H1 (cell line): ENCODE measurements around the gene SLC8A3. TPM values are rescaled to one million over a fixed set of nuclear protein-coding genes. Genes with fewer than 3 reads are reported as not detected.

Experiments used
- CTCF ChIA-PET: fragments of 300-600 bp; sonication (Branson Sonifier 250); formaldehyde crosslinking; loops from one replicate; lab custom pipeline; 2021; ENCODE audit not compliant: partially characterized antibody; lab: Charles Lee
- POLR2A ChIA-PET: fragments of 300-600 bp; sonication (Branson Sonifier 250); formaldehyde crosslinking; loops from one replicate; lab custom pipeline; 2021; ENCODE audit warnings: inconsistent platforms; ENCODE audit not compliant: partially characterized antibody; lab: Charles Lee
- DNase-seq, 2 experiments: peaks; one replicate each; pipeline versions ENCODE4 v3.0.0 to v3.0.0-alpha.2; 2010 to 2022; ENCODE audit warnings: low spot score in 2 of 2, low read depth in 1 of 2, mixed read lengths in 1 of 2
- FAIRE-seq: peaks from 2 replicates; lab custom pipeline; 2011; peaks lifted over from hg19 to GRCh38; lab: Jason Lieb, UNC
- H2AFZ ChIP-seq: 2 replicates; pipeline ENCODE4 v1.8.1; 2012; ENCODE audit warnings: low read length, inconsistent platforms
- H2AK5ac ChIP-seq: 2 replicates; pipeline ENCODE4 v1.6.1; 2013; ENCODE audit warnings: low read depth, low read length
- H2BK120ac ChIP-seq: replicated peaks from 2 replicates; pipeline ENCODE3; 2013; ENCODE audit warnings: low read depth, low read length, inconsistent platforms
- H2BK12ac ChIP-seq: 2 replicates; pipeline ENCODE4 v1.6.1; 2013; ENCODE audit warnings: low read depth, low read length
- H2BK15ac ChIP-seq: 2 replicates; pipeline ENCODE4 v1.6.1; 2013; ENCODE audit warnings: low read length
- H2BK20ac ChIP-seq: 2 replicates; pipeline ENCODE4 v1.6.1; 2013; ENCODE audit warnings: low read length
- H2BK5ac ChIP-seq: 2 replicates; pipeline ENCODE4 v1.6.1; 2013; ENCODE audit warnings: low read depth, low read length
- H3K14ac ChIP-seq: 2 replicates; pipeline ENCODE4 v1.6.1; 2013; ENCODE audit warnings: inconsistent platforms; ENCODE audit not compliant: insufficient read length
- H3K18ac ChIP-seq: 2 replicates; pipeline ENCODE4 v1.6.1; 2013; ENCODE audit warnings: low read length; ENCODE audit errors: extremely low read depth
- H3K23ac ChIP-seq: 2 replicates; pipeline ENCODE4 v1.6.1; 2013; ENCODE audit warnings: inconsistent platforms; ENCODE audit not compliant: insufficient read length
- H3K23me2 ChIP-seq: 2 replicates; pipeline ENCODE4 v1.6.1; 2013; ENCODE audit warnings: low read depth, low read length
- H3K27ac ChIP-seq: 2 replicates; pipeline ENCODE4 v1.6.1; 2011; ENCODE audit warnings: low read depth, low read length, inconsistent platforms
- H3K27me3 ChIP-seq, 4 experiments: replicated peaks in 1 of 4; 1 replicate in 1 of 4; 2 replicates in 3 of 4; pipeline versions ENCODE4 v1.6.1 to v1.8.1; 2011 to 2013; ENCODE audit warnings: low read length in 3 of 4, mild to moderate bottlenecking in 3 of 4, inconsistent platforms in 2 of 4, mixed read lengths in 2 of 4, moderate library complexity in 1 of 4; ENCODE audit not compliant: control insufficient read depth in 3 of 4, insufficient read depth in 3 of 4; ENCODE audit errors: extremely low read depth in 1 of 4
- H3K36me3 ChIP-seq, 4 experiments: 2 replicates each; pipeline versions ENCODE4 v1.6.1 to v1.8.1; 2011 to 2013; ENCODE audit warnings: mild to moderate bottlenecking in 4 of 4, low read length in 3 of 4, moderate library complexity in 2 of 4, control low read depth in 1 of 4, inconsistent platforms in 1 of 4; ENCODE audit not compliant: insufficient read depth in 4 of 4, control insufficient read depth in 2 of 4
- H3K4ac ChIP-seq: replicated peaks from 2 replicates; pipeline ENCODE3; 2013; ENCODE audit warnings: low read length, low read depth, mixed read lengths, inconsistent platforms; ENCODE audit not compliant: insufficient read length
- H3K4me1 ChIP-seq, 4 experiments: replicated peaks in 1 of 4; 1 replicate in 1 of 4; 2 replicates in 3 of 4; pipeline versions ENCODE4 v1.6.1 to v1.8.1; 2011 to 2013; ENCODE audit warnings: low read length in 3 of 4, inconsistent platforms in 2 of 4, mixed read lengths in 1 of 4; ENCODE audit not compliant: insufficient read depth in 4 of 4, control insufficient read depth in 3 of 4
- H3K4me2 ChIP-seq, 2 experiments: 2 replicates each; pipeline versions ENCODE4 v1.6.1 to v1.8.1; 2011 to 2013; ENCODE audit warnings: low read depth in 2 of 2, low read length in 2 of 2, control low read depth in 1 of 2, inconsistent platforms in 1 of 2, mild to moderate bottlenecking in 1 of 2; ENCODE audit not compliant: insufficient read depth in 1 of 2
- H3K4me3 ChIP-seq, 4 experiments: fragments of 200-600, 300-600 bp in 1 of 4; sonication (generic), shearing (Covaris generic), sonication (Bioruptor Twin) in 1 of 4; 2 replicates each; pipeline versions ENCODE4 v1.5.1 to v1.8.1; 2011 to 2016; ENCODE audit warnings: low read length in 4 of 4, low read depth in 3 of 4, control low read depth in 2 of 4, inconsistent platforms in 2 of 4, mild to moderate bottlenecking in 2 of 4, mixed read lengths in 1 of 4, moderate library complexity in 1 of 4; ENCODE audit not compliant: insufficient read depth in 2 of 4; ENCODE audit errors: extremely low read depth in 1 of 4
- H3K56ac ChIP-seq: replicated peaks from 2 replicates; pipeline ENCODE3; 2013; ENCODE audit warnings: low read depth, mild to moderate bottlenecking, mixed read lengths, low read length, inconsistent platforms; ENCODE audit not compliant: insufficient read length
- H3K79me1 ChIP-seq: 2 replicates; pipeline ENCODE4 v1.6.1; 2013; ENCODE audit warnings: low read depth, low read length, control low read depth
- H3K79me2 ChIP-seq, 2 experiments: 2 replicates each; pipeline versions ENCODE4 v1.6.1 to v1.8.1; 2012 to 2013; ENCODE audit warnings: low read length in 2 of 2, mild to moderate bottlenecking in 2 of 2, inconsistent platforms in 1 of 2; ENCODE audit not compliant: insufficient read depth in 2 of 2, control insufficient read depth in 1 of 2
- H3K9ac ChIP-seq, 4 experiments: replicated peaks in 1 of 4; 1 replicate in 1 of 4; 2 replicates in 3 of 4; pipeline versions ENCODE4 v1.6.1 to v1.8.1; 2011 to 2013; ENCODE audit warnings: low read depth in 3 of 4, low read length in 3 of 4, control low read depth in 2 of 4, mild to moderate bottlenecking in 2 of 4, moderate library complexity in 2 of 4, inconsistent platforms in 1 of 4; ENCODE audit errors: extremely low read depth in 1 of 4
- H3K9me3 ChIP-seq, 2 experiments: 2 replicates each; pipeline versions ENCODE4 v1.6.1 to v1.8.1; 2012 to 2013; ENCODE audit warnings: mild to moderate bottlenecking in 2 of 2, moderate library complexity in 2 of 2, control low read depth in 1 of 2, inconsistent platforms in 1 of 2, low read depth in 1 of 2, low read length in 1 of 2, mixed read lengths in 1 of 2; ENCODE audit not compliant: insufficient read depth in 2 of 2
- H4K20me1 ChIP-seq, 2 experiments: replicated peaks in 1 of 2; 2 replicates each; pipeline versions ENCODE3 to v1.8.1; 2011 to 2013; ENCODE audit warnings: inconsistent platforms in 2 of 2, low read length in 2 of 2, mild to moderate bottlenecking in 1 of 2; ENCODE audit not compliant: insufficient read depth in 2 of 2, control insufficient read depth in 1 of 2
- H4K5ac ChIP-seq: 2 replicates; pipeline ENCODE4 v1.6.1; 2013; ENCODE audit warnings: low read length, low read depth, mixed read lengths, inconsistent platforms; ENCODE audit not compliant: insufficient read length
- H4K8ac ChIP-seq: 2 replicates; pipeline ENCODE4 v1.8.0; 2013; ENCODE audit warnings: mild to moderate bottlenecking, moderate library complexity, low read length, inconsistent platforms; ENCODE audit not compliant: insufficient read depth; ENCODE audit errors: extremely low read depth
- H4K91ac ChIP-seq: replicated peaks from 2 replicates; pipeline ENCODE3; 2013; ENCODE audit warnings: low read length, mixed read lengths, inconsistent platforms; ENCODE audit not compliant: insufficient read length
- CBX5 ChIP-seq: fragments of 300-800, 300-1000 bp; sonication (generic); IDR thresholded peaks from 2 replicates; pipeline ENCODE4 v1.7.1; 2016; ENCODE audit warnings: antibody characterized with exemption, low read length, low read depth
- HDAC6 ChIP-seq: IDR thresholded peaks from one replicate; pipeline ENCODE4 v1.7.1; 2012; ENCODE audit warnings: low read depth, mild to moderate bottlenecking, inconsistent platforms, low read length, moderate library complexity
- SAP30 ChIP-seq: fragments of 300-600 bp; sonication (generic); IDR thresholded peaks from 2 replicates; pipeline ENCODE4 v1.7.1; 2012; ENCODE audit warnings: low read length, moderate library complexity, mild to moderate bottlenecking, inconsistent platforms; ENCODE audit not compliant: insufficient read depth, insufficient replicate concordance
- SP4 ChIP-seq: IDR thresholded peaks from 2 replicates; pipeline ENCODE4 v1.6.1; 2012; ENCODE audit warnings: low read length, inconsistent platforms
- TAF7 ChIP-seq: optimal IDR thresholded peaks from 2 replicates; pipeline ENCODE3; 2011; ENCODE audit warnings: low read depth, mild to moderate bottlenecking, inconsistent platforms, low read length, moderate library complexity, borderline replicate concordance
- TBP ChIP-seq: IDR thresholded peaks from 2 replicates; pipeline ENCODE4 v1.6.1; 2011; ENCODE audit warnings: low read depth, low read length, improper control_type of control experiment
- YY1 ChIP-seq: IDR thresholded peaks from 2 replicates; pipeline ENCODE4 v1.6.1; 2011; ENCODE audit warnings: low read depth, mild to moderate bottlenecking, low read length
- ZNF274 ChIP-seq: IDR thresholded peaks from 2 replicates; pipeline ENCODE4 v1.7.0; 2012; ENCODE audit warnings: low read length, borderline replicate concordance; ENCODE audit errors: extremely low read depth
- WGBS, 2 experiments: shearing (Covaris generic) in 1 of 2; methylation state at CpG; one replicate each; pipeline versions ENCODE4 v1.1.6 to v1.1.7; 2013 to 2015; ENCODE audit warnings: low lambda C conversion rate in 2 of 2, mixed read lengths in 2 of 2, inconsistent platforms in 1 of 2, low coverage in 1 of 2, missing lambda C conversion rate in 1 of 2; ENCODE audit not compliant: insufficient replicate concordance in 2 of 2, insufficient coverage in 1 of 2, insufficient read length in 1 of 2; ENCODE audit errors: extremely low coverage in 1 of 2, missing lambda C conversion rate in 1 of 2; 5-methylcytosine and 5-hydroxymethylcytosine counted together
- polyA plus RNA-seq, 7 experiments: library from polyadenylated mRNA; depleted of rRNA in 3 of 7; stranded (reverse) in 5 of 7; unstranded in 2 of 7; fragments of >200 nt in 5 of 7; fragments of 200-250 nt in 2 of 7; gene quantifications; 1 replicate in 5 of 7; 2 replicates in 1 of 7; 4 replicates in 1 of 7; pipeline versions ENCODE4 v1.2.1 to v1.2.3, GENCODE V29; 2011 to 2013; ENCODE audit warnings: missing spikeins in 2 of 7, mixed read lengths in 2 of 7
- total RNA-seq: library from RNA; stranded (reverse); fragmentation: NEBNext Ultra II Directional; extraction: Animal tissue kit (Norgen Biotek cat#: 25700); gene quantifications from 2 replicates; pipeline ENCODE4 v1.2.1, GENCODE V29; 2021

Gene SLC8A3
- total and polyA plus RNA-seq, 2 of the 8 experiments (the other 6 are each of a cell fraction or from before 2014, with no cell fraction given), result 0.38 to 1.1 TPM

GRCh38 chr14:70173569-70173968 lies 15.2 kb downstream of the SLC8A3 start:
- Histone ChIP-seq H4K8ac (no peak overlapping the region), H3K79me2 (no peaks in the 10 kb centered on the region), H3K36me3 (no peaks in the 10 kb centered on the region), H3K4ac (no peak overlapping the region), H3K23ac (no peak overlapping the region), H3K27ac (no peak overlapping the region), H3K23me2 (no peaks in the 10 kb centered on the region)
- TF ChIP-seq TAF7 (no peak), SAP30 (no peak), TBP (no peak), YY1 (no peak), HDAC6 (no peak), SP4 (no peak), CBX5 (no peak), ZNF274 (no peak)
- TF ChIP-seq, all 59 proteins: peak for 0
- H2BK5ac ChIP-seq, result no peak overlapping the region
- no peaks in the 10 kb centered on the region for H4K20me1 ChIP-seq
- POLR2A ChIA-PET, result interaction anchor here (0.7 kb wide), 1 partner anchor 16 kb away, joined by 3 read pairs; no protein-coding TSS in a partner anchor
- no peak overlapping the region for H3K14ac ChIP-seq
- CTCF ChIA-PET, result interaction anchor here (1.1 kb wide), 2 partner anchors 8 to 105 kb away, joined by 3 to 4 read pairs; no protein-coding TSS in a partner anchor
- 86% methylated on average over 6 of the region's 6 CpGs; no CpG with 5 or more reads in 1 of the 2 experiments for WGBS, 2 experiments
- no peak overlapping the region for H2BK15ac ChIP-seq
- no peak overlapping the region for H2BK12ac ChIP-seq
- FAIRE-seq, result no peak
- no peak overlapping the region for H2BK120ac ChIP-seq
- H3K18ac ChIP-seq, result no peak overlapping the region
- H3K79me1 ChIP-seq, result no peaks in the 10 kb centered on the region
- H3K4me1 ChIP-seq, result no peaks in the 10 kb centered on the region
- no peak overlapping the region for H3K9ac ChIP-seq
- H2AK5ac ChIP-seq, result no peak overlapping the region
- H2BK20ac ChIP-seq, result no peak overlapping the region
- H4K5ac ChIP-seq, result no peak overlapping the region
- no peak overlapping the region for H3K4me2 ChIP-seq
- no peak for DNase-seq
- H4K91ac ChIP-seq, result no peak overlapping the region
- no peak overlapping the region for H2AFZ ChIP-seq
- no peaks in the 10 kb centered on the region for H3K9me3 ChIP-seq
- no peaks in the 10 kb centered on the region for H3K27me3 ChIP-seq
- H3K4me3 ChIP-seq, result no peak overlapping the region
- H3K56ac ChIP-seq, result no peak overlapping the region
